Stimulated activated CD4-positive, alpha-beta T cell treated with anti-CD3 and anti-CD28 coated beads, TNF-alpha, amount 100 ng/mL, for 24 hours (primary cell): Measurements from ENCODE around the gene SOCS3.
A peak's percentile ranks its signal among the peaks of the same experiment; 100 is the strongest.
"Not testable (repeated sequence)": the region's sequence is repeated elsewhere in the genome, so short reads cannot be mapped to it uniquely, and the experiment has no call there.

Experiments
- DNase-seq, 3 experiments: peaks; one replicate each; pipeline ENCODE4 v3.0.0-alpha.2; 2020; ENCODE audit warnings: low read depth in 3 of 3

Gene SOCS3

GRCh38 chr17:78349891-78350642 is 9.8 kb downstream of the SOCS3 start:
- no peak for DNase-seq

- no peak for DNase-seq
These were observed 11.7 kb downstream of the SOCS3 start for GRCh38 chr17:78348055-78348770.

GRCh38 chr17:78347453-78347852 is 12.4 kb downstream of the SOCS3 start:
- DNase-seq = no peak

GRCh38 chr17:78346605-78347250 is 13.1 kb downstream of the SOCS3 start:
- DNase-seq = no peak

GRCh38 chr17:78345791-78346494 is 13.9 kb downstream of the SOCS3 start:
- no peak for DNase-seq

- DNase-seq = no peak
These were observed 14.7 kb downstream of the SOCS3 start for GRCh38 chr17:78345172-78345571.

GRCh38 chr17:78344666-78345065 is 15.2 kb downstream of the SOCS3 start:
- no peak for DNase-seq

GRCh38 chr17:78343543-78344201 is 16.2 kb downstream of the SOCS3 start:
- peak in 1 of 3 experiments; percentile 65 for DNase-seq

- DNase-seq = no peak
These were observed 16.7 kb downstream of the SOCS3 start for GRCh38 chr17:78343187-78343542.

- DNase-seq = no peak
These were observed 17.3 kb downstream of the SOCS3 start for GRCh38 chr17:78342449-78343186.

- no peak for DNase-seq
These were observed 18.1 kb downstream of the SOCS3 start for GRCh38 chr17:78341559-78342448.

GRCh38 chr17:78340183-78340955 is 19.5 kb downstream of the SOCS3 start:
- no peak for DNase-seq

- DNase-seq = no peak
These were observed 21.2 kb downstream of the SOCS3 start for GRCh38 chr17:78338486-78339259.

GRCh38 chr17:78337244-78338109 is 22.4 kb downstream of the SOCS3 start:
- DNase-seq = no peak

- no peak for DNase-seq
These were observed 24.7 kb downstream of the SOCS3 start for GRCh38 chr17:78335209-78335608.

- DNase-seq = no peak
These were observed 26.9 kb downstream of the SOCS3 start for GRCh38 chr17:78332991-78333390.

GRCh38 chr17:78331355-78331754 is 28.5 kb downstream of the SOCS3 start:
- not testable (repeated sequence) for DNase-seq
